Smooth muscle cell (in vitro differentiated cells): Measurements from ENCODE around the gene UGT1A3. TPM values are rescaled to one million over a fixed set of nuclear protein-coding genes. Genes with fewer than 3 reads are reported as not detected.

Experiments
- DNase-seq: peaks from one replicate; lab custom pipeline; 2025; ENCODE audit not compliant: unreplicated experiment; lab: John Stamatoyannopoulos, UW
- H2AFZ ChIP-seq: fragments of 200-600 bp; sonication (generic); 2 replicates; pipeline ENCODE4 v1.6.0; 2016; ENCODE audit warnings: antibody characterized with exemption, low read depth, mild to moderate bottlenecking
- H3F3A ChIP-seq: fragments of 200-600 bp; sonication (generic); 2 replicates; pipeline ENCODE4 v1.6.0; 2017; ENCODE audit warnings: antibody characterized with exemption, low read depth
- H3K27ac ChIP-seq: fragments of 200-600 bp; sonication (generic); 2 replicates; pipeline ENCODE4 v1.5.1; 2016; ENCODE audit warnings: low read depth, mild to moderate bottlenecking
- H3K27me3 ChIP-seq: fragments of 200-600 bp; sonication (generic); 2 replicates; pipeline ENCODE4 v1.6.1; 2016; ENCODE audit warnings: low read depth, mild to moderate bottlenecking
- H3K36me3 ChIP-seq: fragments of 200-600 bp; sonication (generic); 2 replicates; pipeline ENCODE4 v1.5.1; 2016; ENCODE audit warnings: low read depth
- H3K4me1 ChIP-seq: fragments of 200-600 bp; sonication (generic); 2 replicates; pipeline ENCODE4 v1.5.1; 2016; ENCODE audit warnings: low read depth
- H3K4me2 ChIP-seq: fragments of 200-600 bp; sonication (generic); 2 replicates; pipeline ENCODE4 v1.6.0; 2016; ENCODE audit warnings: mild to moderate bottlenecking
- H3K4me3 ChIP-seq: fragments of 200-600 bp; sonication (generic); 2 replicates; pipeline ENCODE4 v1.5.1; 2016; ENCODE audit warnings: mild to moderate bottlenecking
- H3K79me2 ChIP-seq: fragments of 200-600 bp; sonication (generic); 2 replicates; pipeline ENCODE4 v1.6.0; 2016; ENCODE audit warnings: low read depth, mild to moderate bottlenecking
- H3K9ac ChIP-seq: fragments of 200-600 bp; sonication (generic); 2 replicates; pipeline ENCODE4 v1.6.0; 2016; ENCODE audit warnings: low read depth
- H3K9me3 ChIP-seq: fragments of 200-600 bp; sonication (generic); replicated peaks from 2 replicates; pipeline ENCODE4 v1.5.1; 2016; ENCODE audit warnings: low read depth
- H4K20me1 ChIP-seq: fragments of 200-600 bp; sonication (generic); 2 replicates; pipeline ENCODE4 v1.6.0; 2016; ENCODE audit warnings: low read depth
- WGBS: methylation state at CpG from one replicate; pipeline ENCODE4 v1.1.7; 2016; ENCODE audit warnings: low lambda C conversion rate; 5-methylcytosine and 5-hydroxymethylcytosine counted together
- polyA plus RNA-seq: library from polyadenylated mRNA; unstranded; fragments of >200 nt; fragmentation: Nextera tagmentation; extraction: Ambion mirVana; gene quantifications from 2 replicates; pipeline ENCODE4 v1.2.1, GENCODE V29; 2016
- total RNA-seq: library from RNA; depleted of rRNA; stranded (reverse); fragments of >200 nt; gene quantifications from 2 replicates; pipeline ENCODE4 v1.2.3, GENCODE V29; 2014
- TF ChIP-seq, protein P1 (sequence below): fragments of 200-600 bp; sonication (generic); IDR thresholded peaks from 2 replicates; pipeline ENCODE4 v1.5.1; 2017; ENCODE audit warnings: borderline replicate concordance, mild to moderate bottlenecking, antibody characterized with exemption; ENCODE audit not compliant: insufficient read depth, poor library complexity, severe bottlenecking

UGT1A3 gene
- total and polyA plus RNA-seq, 2 experiments from 2014 or later = not detected

DNA sequence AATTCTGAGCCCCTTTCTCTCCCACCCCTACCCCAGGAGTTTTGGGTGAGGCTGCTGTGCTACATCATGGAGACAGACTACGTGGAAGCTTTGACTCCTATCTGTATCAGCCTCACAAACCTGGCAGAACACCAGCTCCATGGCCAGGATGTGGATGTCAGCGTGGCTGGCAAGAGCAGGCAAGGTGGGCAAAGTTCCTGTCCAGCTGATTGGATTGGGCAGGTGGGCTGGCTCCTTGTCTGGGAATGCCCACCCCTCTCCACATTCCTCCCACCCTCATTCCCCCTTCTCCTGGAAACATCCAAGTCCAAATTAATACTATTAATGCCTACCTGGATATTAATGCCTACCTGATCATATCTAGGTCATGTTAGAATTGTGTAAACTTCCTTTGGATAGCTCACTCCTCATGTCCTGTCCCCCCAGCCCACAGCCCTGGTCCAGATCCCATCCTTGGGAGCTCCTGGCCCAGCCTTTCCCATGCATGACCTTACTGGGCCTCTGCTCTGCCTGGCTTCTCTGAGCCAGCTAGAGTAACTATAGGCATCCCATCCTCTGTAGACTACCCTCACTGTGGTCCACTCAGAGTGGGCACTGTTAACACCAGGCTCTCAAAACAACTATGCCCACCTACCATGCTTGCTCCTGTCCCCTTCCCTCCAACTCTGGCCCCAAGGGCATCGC is 73.4 kb downstream of the UGT1A3 start:
- Histone ChIP-seq H4K20me1 (no peaks in the 10 kb centered on the region), H3K27ac (no peak overlapping the region), H3K4me2 (no peak overlapping the region), H3K27me3 (no peaks in the 10 kb centered on the region), H3K9ac (no peak overlapping the region), H3K4me3 (no peak overlapping the region), H3K4me1 (no peaks in the 10 kb centered on the region), H3K9me3 (no peaks in the 10 kb centered on the region), H2AFZ (no peak overlapping the region), H3K36me3 (no peaks in the 10 kb centered on the region), H3F3A (no peaks in the 10 kb centered on the region), H3K79me2 (no peaks in the 10 kb centered on the region)
- 81% methylated on average over 3 of the region's 3 CpGs for WGBS
- no peak for DNase-seq
- TF ChIP-seq, protein P1, sequence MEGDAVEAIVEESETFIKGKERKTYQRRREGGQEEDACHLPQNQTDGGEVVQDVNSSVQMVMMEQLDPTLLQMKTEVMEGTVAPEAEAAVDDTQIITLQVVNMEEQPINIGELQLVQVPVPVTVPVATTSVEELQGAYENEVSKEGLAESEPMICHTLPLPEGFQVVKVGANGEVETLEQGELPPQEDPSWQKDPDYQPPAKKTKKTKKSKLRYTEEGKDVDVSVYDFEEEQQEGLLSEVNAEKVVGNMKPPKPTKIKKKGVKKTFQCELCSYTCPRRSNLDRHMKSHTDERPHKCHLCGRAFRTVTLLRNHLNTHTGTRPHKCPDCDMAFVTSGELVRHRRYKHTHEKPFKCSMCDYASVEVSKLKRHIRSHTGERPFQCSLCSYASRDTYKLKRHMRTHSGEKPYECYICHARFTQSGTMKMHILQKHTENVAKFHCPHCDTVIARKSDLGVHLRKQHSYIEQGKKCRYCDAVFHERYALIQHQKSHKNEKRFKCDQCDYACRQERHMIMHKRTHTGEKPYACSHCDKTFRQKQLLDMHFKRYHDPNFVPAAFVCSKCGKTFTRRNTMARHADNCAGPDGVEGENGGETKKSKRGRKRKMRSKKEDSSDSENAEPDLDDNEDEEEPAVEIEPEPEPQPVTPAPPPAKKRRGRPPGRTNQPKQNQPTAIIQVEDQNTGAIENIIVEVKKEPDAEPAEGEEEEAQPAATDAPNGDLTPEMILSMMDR = no peak

DNA sequence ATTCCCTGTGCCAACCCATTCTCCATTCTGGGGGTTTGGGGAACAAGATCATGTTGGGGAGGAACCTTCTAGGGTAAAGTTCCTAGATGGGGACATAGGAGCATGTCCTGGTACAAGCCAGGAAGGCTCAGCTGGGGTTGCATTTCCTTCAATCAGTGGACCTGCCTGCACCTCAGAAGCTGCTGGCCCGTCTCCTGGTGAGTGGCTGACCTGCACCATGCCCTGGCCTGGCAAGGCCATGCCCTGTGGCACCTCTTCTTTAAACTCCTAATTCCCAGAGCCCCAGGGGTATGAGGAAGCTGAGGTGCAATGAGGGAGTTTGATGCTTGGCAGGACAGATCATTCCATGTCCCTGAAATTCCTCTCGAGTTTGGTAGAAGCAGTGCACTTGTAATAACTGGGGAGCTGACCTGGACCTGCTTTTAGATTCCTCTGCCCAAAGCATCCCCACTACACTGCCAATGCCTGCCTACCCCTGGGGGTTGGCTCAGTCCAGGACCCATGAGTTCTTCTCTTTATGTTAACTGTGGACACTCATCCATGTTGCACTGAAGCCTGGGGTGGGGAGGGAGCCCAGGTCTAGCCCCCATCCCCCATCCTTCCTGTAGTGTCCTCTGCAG is 74.6 kb downstream of the UGT1A3 start:
- no peak overlapping the region for H3K4me3 ChIP-seq
- H3F3A ChIP-seq = no peaks in the 10 kb centered on the region
- no peak overlapping the region for H2AFZ ChIP-seq
- H3K27ac ChIP-seq = no peak overlapping the region
- H3K36me3 ChIP-seq = no peaks in the 10 kb centered on the region
- no peaks in the 10 kb centered on the region for H4K20me1 ChIP-seq
- H3K27me3 ChIP-seq = no peaks in the 10 kb centered on the region
- H3K9me3 ChIP-seq = no peaks in the 10 kb centered on the region
- no peaks in the 10 kb centered on the region for H3K4me1 ChIP-seq
- DNase-seq = no peak
- H3K79me2 ChIP-seq = no peaks in the 10 kb centered on the region
- H3K4me2 ChIP-seq = no peak overlapping the region
- H3K9ac ChIP-seq = no peak overlapping the region
- TF ChIP-seq, protein P1 = no peak
- 77% methylated on average over 2 of the region's 2 CpGs for WGBS

DNA sequence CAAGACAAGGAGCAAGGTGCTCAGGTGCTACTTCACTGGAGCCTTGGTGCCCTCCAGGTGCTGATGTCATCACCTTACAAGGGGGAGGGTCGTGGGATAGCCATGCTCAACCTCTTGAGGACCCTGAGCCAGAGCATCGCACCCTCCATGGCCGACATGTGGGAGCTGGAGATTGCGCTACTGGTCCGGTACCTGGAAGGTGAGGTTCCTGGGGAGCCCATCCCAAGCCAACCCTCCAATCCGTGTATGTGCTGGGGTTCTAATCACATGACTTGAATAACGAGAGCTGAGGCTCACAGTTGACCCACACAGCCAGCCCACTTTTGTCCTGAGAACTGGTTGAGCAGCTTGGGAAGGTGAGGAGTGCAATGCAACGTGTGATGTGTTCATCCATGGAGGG is 75.2 kb downstream of the UGT1A3 start:
- H3K9me3 ChIP-seq = no peaks in the 10 kb centered on the region
- no peak overlapping the region for H2AFZ ChIP-seq
- 70% methylated on average over 8 of the region's 8 CpGs for WGBS
- H3K79me2 ChIP-seq = no peaks in the 10 kb centered on the region
- no peak overlapping the region for H3K4me3 ChIP-seq
- no peak overlapping the region for H3K4me2 ChIP-seq
- H3K36me3 ChIP-seq = no peaks in the 10 kb centered on the region
- no peak overlapping the region for H3K9ac ChIP-seq
- no peaks in the 10 kb centered on the region for H3K4me1 ChIP-seq
- no peak overlapping the region for H3K27ac ChIP-seq
- no peaks in the 10 kb centered on the region for H4K20me1 ChIP-seq
- DNase-seq = no peak
- no peaks in the 10 kb centered on the region for H3K27me3 ChIP-seq
- TF ChIP-seq, protein P1 = no peak
- H3F3A ChIP-seq = no peaks in the 10 kb centered on the region
